HepG2 (cell line): ENCODE data around the gene GANC. TPM values are rescaled to one million over a fixed set of nuclear protein-coding genes. Genes with fewer than 3 reads are reported as not detected.

Experiments
- ATAC-seq: fragments of 200-7000 bp; cut with Tn5 transposase; 3 replicates; pipeline ENCODE4 v1.9.1; 2020; ENCODE audit warnings: mild to moderate bottlenecking, moderate library complexity
- BruUV-seq: library from RNA; stranded (reverse); fragments of 400-500 nt; replicated peaks from 2 replicates; lab custom pipeline; 2021; lab: Mats Ljungman, UMichigan
- CTCF ChIA-PET: fragments of 300-600 bp; formaldehyde crosslinking; extraction: SDS; loops from one replicate; lab custom pipeline; 2021; ENCODE audit warnings: low total read pairs, inconsistent platforms, low intra/inter-chr PET ratio; lab: Yijun Ruan, JAX
- POLR2A ChIA-PET: fragments of 350-600 bp; sonication (Branson Sonifier 250); formaldehyde crosslinking; loops from one replicate; lab custom pipeline; 2020; ENCODE audit warnings: antibody characterized with exemption, inconsistent platforms; lab: Yijun Ruan, JAX
- DNase-seq: peaks from one replicate; pipeline ENCODE4 v3.0.0-alpha.2; 2015; ENCODE audit warnings: low spot score
- FAIRE-seq: peaks from 3 replicates; lab custom pipeline; 2011; peaks lifted over from hg19 to GRCh38; lab: Jason Lieb, UNC
- H2AFZ ChIP-seq: one replicate; pipeline ENCODE4 v1.6.1; 2011; ENCODE audit warnings: low read length, inconsistent platforms
- H3K27ac ChIP-seq: fragments of 300-600 bp; 3 replicates; pipeline ENCODE4 v1.8.0; 2011; ENCODE audit warnings: mixed run types, mild to moderate bottlenecking, mixed read lengths, low read length, inconsistent platforms; ENCODE audit not compliant: insufficient read depth; ENCODE audit errors: extremely low read length
- H3K27me3 ChIP-seq, 2 experiments: fragments of 200-600 bp in 1 of 2; 2 replicates in 1 of 2; 3 replicates in 1 of 2; pipeline versions ENCODE4 v1.6.0 to v1.8.0; 2011; ENCODE audit warnings: low read length in 2 of 2, mild to moderate bottlenecking in 2 of 2, moderate library complexity in 2 of 2, inconsistent platforms in 1 of 2; ENCODE audit not compliant: insufficient read depth in 2 of 2, control insufficient read depth in 1 of 2
- H3K36me3 ChIP-seq, 2 experiments: fragments of 200-600 bp in 1 of 2; replicated peaks in 1 of 2; 2 replicates in 1 of 2; 3 replicates in 1 of 2; pipeline versions ENCODE4 v1.5.1 to v1.8.0; 2011; ENCODE audit warnings: low read length in 2 of 2, inconsistent platforms in 1 of 2; ENCODE audit not compliant: insufficient read depth in 2 of 2, control insufficient read depth in 1 of 2
- H3K4me1 ChIP-seq: 2 replicates; pipeline ENCODE4 v1.5.1; 2012; ENCODE audit warnings: low read length, inconsistent platforms; ENCODE audit not compliant: insufficient read depth
- H3K4me2 ChIP-seq: 2 replicates; pipeline ENCODE4 v1.6.0; 2011; ENCODE audit warnings: low read depth, low read length, inconsistent platforms
- H3K4me3 ChIP-seq, 3 experiments: fragments of 200-600 bp in 1 of 3; sonication (generic), shearing (Covaris generic) in 1 of 3; replicated peaks in 1 of 3; 2 replicates each; pipeline ENCODE4 v1.5.1; 2011 to 2016; ENCODE audit warnings: low read length in 3 of 3, inconsistent platforms in 2 of 3, low read depth in 2 of 3, mild to moderate bottlenecking in 2 of 3, control low read depth in 1 of 3, mixed read lengths in 1 of 3; ENCODE audit not compliant: insufficient read depth in 1 of 3
- H3K79me2 ChIP-seq: one replicate; pipeline ENCODE4 v1.6.1; 2011; ENCODE audit warnings: low read length, inconsistent platforms; ENCODE audit not compliant: insufficient read depth
- H3K9ac ChIP-seq: 2 replicates; pipeline ENCODE4 v1.6.0; 2011; ENCODE audit warnings: mild to moderate bottlenecking, low read depth, low read length, inconsistent platforms; ENCODE audit not compliant: insufficient read depth
- H3K9me3 ChIP-seq: 2 replicates; pipeline ENCODE4 v1.5.1; 2012; ENCODE audit warnings: mild to moderate bottlenecking, low read length
- H4K20me1 ChIP-seq: 2 replicates; pipeline ENCODE4 v1.6.0; 2011; ENCODE audit warnings: inconsistent platforms, mild to moderate bottlenecking, low read length, moderate library complexity; ENCODE audit not compliant: insufficient read depth
- ATAD3A ChIP-seq: sonication (generic); formaldehyde crosslinking; IDR thresholded peaks from 2 replicates; pipeline ENCODE4 v1.4.0; 2020; ENCODE audit warnings: missing genetic modification reagents
- MBD4 ChIP-seq: IDR thresholded peaks from 2 replicates; pipeline ENCODE4 v1.6.1; 2012; ENCODE audit warnings: low read length, inconsistent platforms, borderline replicate concordance
- SUZ12 ChIP-seq: fragments of 150-350 bp; IDR thresholded peaks from 2 replicates; pipeline ENCODE4 v1.6.1; 2014; ENCODE audit warnings: low read depth, low read length
- ZBTB20 ChIP-seq: sonication (generic); formaldehyde crosslinking; IDR thresholded peaks from 2 replicates; pipeline ENCODE4 v1.8.1; 2023; ENCODE audit warnings: missing genetic modification reagents, low read depth, mild to moderate bottlenecking, borderline replicate concordance
- ZNF30 ChIP-seq: sonication (generic); formaldehyde crosslinking; IDR thresholded peaks from 2 replicates; pipeline ENCODE4 v1.5.0; 2020; ENCODE audit warnings: mild to moderate bottlenecking, missing genetic modification reagents
- ZNF317 ChIP-seq: sonication (generic); formaldehyde crosslinking; IDR thresholded peaks from 2 replicates; pipeline ENCODE4 v1.5.0; 2020; ENCODE audit warnings: mild to moderate bottlenecking, missing genetic modification reagents
- ZNF75D ChIP-seq: sonication (generic); formaldehyde crosslinking; IDR thresholded peaks from 2 replicates; pipeline ENCODE4 v1.8.1; 2023; ENCODE audit warnings: missing genetic modification reagents, mild to moderate bottlenecking, borderline replicate concordance
- ZNF816 ChIP-seq: sonication (generic); formaldehyde crosslinking; IDR thresholded peaks from 2 replicates; pipeline ENCODE4 v1.8.0; 2022; ENCODE audit warnings: missing genetic modification reagents, mild to moderate bottlenecking, borderline replicate concordance
- WGBS: methylation state at CpG from one replicate; pipeline ENCODE4 v1.1.6; 2017; ENCODE audit warnings: low lambda C conversion rate; 5-methylcytosine and 5-hydroxymethylcytosine counted together
- in situ Hi-C: cut with HindIII; loops from 2 replicates; pipeline ENCODE4 v1.10.0; 2017; ENCODE audit warnings: low pct_unique_long_range_greater_than_20kb; ENCODE audit not compliant: extremely low pct_ligation_motif_present
- intact Hi-C: fragments of 100-400 bp; cut with micrococcal nuclease; formaldehyde crosslinking; loops from one replicate; pipeline ENCODE4 v1.10.0; 2022; ENCODE audit not compliant: unreplicated experiment
- polyA plus RNA-seq, 8 experiments: library from polyadenylated mRNA; depleted of rRNA in 3 of 8; stranded (reverse) in 7 of 8; unstranded in 1 of 8; fragments of >200 nt; fragmentation: Illumina TruSeq in 4 of 8; extraction: Trizol in 4 of 8; gene quantifications; 2 replicates each; pipeline versions ENCODE4 v1.2.1 to v1.2.3, GENCODE V29; 2011 to 2016; ENCODE audit warnings: low read depth in 4 of 8, missing spikeins in 1 of 8, mixed read lengths in 1 of 8; ENCODE audit not compliant: insufficient read depth in 1 of 8
- total RNA-seq, 5 experiments: library from RNA; depleted of rRNA; stranded (reverse); fragments of >200 nt; fragmentation: Illumina TruSeq; extraction: Trizol; gene quantifications; 2 replicates each; pipeline ENCODE4 v1.2.3, GENCODE V29; 2016; ENCODE audit warnings: low read depth in 1 of 5
- TF ChIP-seq, protein P1 (sequence below): sonication (generic); formaldehyde crosslinking; IDR thresholded peaks from 2 replicates; pipeline ENCODE4 v1.5.0; 2020; ENCODE audit warnings: missing genetic modification reagents
- TF ChIP-seq, protein P2 (sequence below): sonication (generic); formaldehyde crosslinking; IDR thresholded peaks from 2 replicates; pipeline ENCODE4 v1.4.0; 2020; ENCODE audit warnings: missing genetic modification reagents
- TF ChIP-seq, protein P3 (sequence below): sonication (generic); formaldehyde crosslinking; IDR thresholded peaks from 2 replicates; pipeline ENCODE4 v1.5.1; 2020; ENCODE audit warnings: missing genetic modification reagents, mild to moderate bottlenecking, borderline replicate concordance
- TF ChIP-seq, protein P4 (sequence below): sonication (generic); formaldehyde crosslinking; IDR thresholded peaks from 2 replicates; pipeline ENCODE4 v1.4.0; 2020; ENCODE audit warnings: mild to moderate bottlenecking, missing genetic modification reagents
- TF ChIP-seq, protein P5 (sequence below): sonication (generic); formaldehyde crosslinking; IDR thresholded peaks from 2 replicates; pipeline ENCODE4 v1.5.0; 2020; ENCODE audit warnings: missing genetic modification reagents
- TF ChIP-seq, protein P6 (sequence below): sonication (generic); formaldehyde crosslinking; IDR thresholded peaks from 2 replicates; pipeline ENCODE4 v1.4.0; 2020; ENCODE audit warnings: missing genetic modification reagents

GANC gene
- total and polyA plus RNA-seq, 2 of the 13 experiments (the other 11 are each of a cell fraction or from before 2014, with no cell fraction given): 17.0 to 21.0 TPM

DNA sequence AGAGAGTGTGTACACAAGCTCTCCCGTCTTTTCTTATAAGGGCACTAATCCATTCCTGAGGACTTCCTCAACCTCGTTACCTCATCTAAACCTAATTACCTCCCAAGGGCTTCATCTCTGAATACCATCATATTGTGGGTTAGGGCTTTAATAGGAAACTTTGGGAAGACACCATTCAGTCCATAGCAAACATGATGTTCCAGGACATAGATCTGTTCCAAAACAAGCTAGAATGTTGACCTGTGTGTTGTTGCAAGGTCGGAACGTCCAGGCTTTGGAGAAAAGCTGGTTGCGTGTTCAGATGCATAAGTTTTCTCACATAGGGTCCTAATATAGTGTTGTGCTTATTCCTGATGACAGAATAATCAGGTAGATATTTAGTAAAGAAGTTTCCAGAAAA is 9.9 kb downstream of the GANC start:
- no peak overlapping the region for H3K9ac ChIP-seq
- ChIA-PET CTCF (no interaction called here), POLR2A (interaction anchor here (2.0 kb wide), 1 partner anchor 9 kb away, joined by 6 read pairs; the partner anchor contains the start of genes GANC and TMEM87A)
- H2AFZ ChIP-seq: no peak overlapping the region
- ATAC-seq (no peak), FAIRE-seq (no peak), DNase-seq (no peak)
- no peak overlapping the region for H3K4me2 ChIP-seq
- H3K27me3 ChIP-seq: no peaks in the 10 kb centered on the region
- H3K36me3 ChIP-seq: peaks cover 8 to 19% of the 10 kb centered on the region in 2 experiments; a peak in 2 of 5 replicates
- TF ChIP-seq, protein P1, sequence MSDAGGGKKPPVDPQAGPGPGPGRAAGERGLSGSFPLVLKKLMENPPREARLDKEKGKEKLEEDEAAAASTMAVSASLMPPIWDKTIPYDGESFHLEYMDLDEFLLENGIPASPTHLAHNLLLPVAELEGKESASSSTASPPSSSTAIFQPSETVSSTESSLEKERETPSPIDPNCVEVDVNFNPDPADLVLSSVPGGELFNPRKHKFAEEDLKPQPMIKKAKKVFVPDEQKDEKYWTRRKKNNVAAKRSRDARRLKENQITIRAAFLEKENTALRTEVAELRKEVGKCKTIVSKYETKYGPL (CRISPR knock-in tag): no peak
- TF ChIP-seq, protein P2, sequence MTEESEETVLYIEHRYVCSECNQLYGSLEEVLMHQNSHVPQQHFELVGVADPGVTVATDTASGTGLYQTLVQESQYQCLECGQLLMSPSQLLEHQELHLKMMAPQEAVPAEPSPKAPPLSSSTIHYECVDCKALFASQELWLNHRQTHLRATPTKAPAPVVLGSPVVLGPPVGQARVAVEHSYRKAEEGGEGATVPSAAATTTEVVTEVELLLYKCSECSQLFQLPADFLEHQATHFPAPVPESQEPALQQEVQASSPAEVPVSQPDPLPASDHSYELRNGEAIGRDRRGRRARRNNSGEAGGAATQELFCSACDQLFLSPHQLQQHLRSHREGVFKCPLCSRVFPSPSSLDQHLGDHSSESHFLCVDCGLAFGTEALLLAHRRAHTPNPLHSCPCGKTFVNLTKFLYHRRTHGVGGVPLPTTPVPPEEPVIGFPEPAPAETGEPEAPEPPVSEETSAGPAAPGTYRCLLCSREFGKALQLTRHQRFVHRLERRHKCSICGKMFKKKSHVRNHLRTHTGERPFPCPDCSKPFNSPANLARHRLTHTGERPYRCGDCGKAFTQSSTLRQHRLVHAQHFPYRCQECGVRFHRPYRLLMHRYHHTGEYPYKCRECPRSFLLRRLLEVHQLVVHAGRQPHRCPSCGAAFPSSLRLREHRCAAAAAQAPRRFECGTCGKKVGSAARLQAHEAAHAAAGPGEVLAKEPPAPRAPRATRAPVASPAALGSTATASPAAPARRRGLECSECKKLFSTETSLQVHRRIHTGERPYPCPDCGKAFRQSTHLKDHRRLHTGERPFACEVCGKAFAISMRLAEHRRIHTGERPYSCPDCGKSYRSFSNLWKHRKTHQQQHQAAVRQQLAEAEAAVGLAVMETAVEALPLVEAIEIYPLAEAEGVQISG: no peak
- TF ChIP-seq ZBTB20 (CRISPR knock-in tag) (no peak), ZNF816 (CRISPR knock-in tag) (no peak), ZNF30 (CRISPR knock-in tag) (no peak), MBD4 (no peak), ZNF75D (CRISPR knock-in tag) (no peak), ZNF317 (CRISPR knock-in tag) (no peak), ATAD3A (CRISPR knock-in tag) (no peak), SUZ12 (no peak)
- TF ChIP-seq, protein P3, sequence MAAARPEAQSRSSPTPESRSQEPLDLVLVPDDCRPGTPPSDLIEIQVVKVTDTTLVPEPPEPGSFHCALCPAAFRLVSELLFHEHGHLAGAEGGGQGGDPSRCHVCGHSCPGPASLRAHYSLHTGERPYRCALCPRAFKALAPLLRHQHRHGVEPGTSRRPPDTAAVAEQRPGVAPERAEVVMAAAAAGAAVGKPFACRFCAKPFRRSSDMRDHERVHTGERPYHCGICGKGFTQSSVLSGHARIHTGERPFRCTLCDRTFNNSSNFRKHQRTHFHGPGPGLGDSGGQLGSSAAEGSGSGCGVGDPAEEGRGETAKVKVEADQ (CRISPR knock-in tag): no peak
- TF ChIP-seq, protein P4, sequence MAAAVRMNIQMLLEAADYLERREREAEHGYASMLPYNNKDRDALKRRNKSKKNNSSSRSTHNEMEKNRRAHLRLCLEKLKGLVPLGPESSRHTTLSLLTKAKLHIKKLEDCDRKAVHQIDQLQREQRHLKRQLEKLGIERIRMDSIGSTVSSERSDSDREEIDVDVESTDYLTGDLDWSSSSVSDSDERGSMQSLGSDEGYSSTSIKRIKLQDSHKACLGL (CRISPR knock-in tag): no peak
- TF ChIP-seq, protein P5, sequence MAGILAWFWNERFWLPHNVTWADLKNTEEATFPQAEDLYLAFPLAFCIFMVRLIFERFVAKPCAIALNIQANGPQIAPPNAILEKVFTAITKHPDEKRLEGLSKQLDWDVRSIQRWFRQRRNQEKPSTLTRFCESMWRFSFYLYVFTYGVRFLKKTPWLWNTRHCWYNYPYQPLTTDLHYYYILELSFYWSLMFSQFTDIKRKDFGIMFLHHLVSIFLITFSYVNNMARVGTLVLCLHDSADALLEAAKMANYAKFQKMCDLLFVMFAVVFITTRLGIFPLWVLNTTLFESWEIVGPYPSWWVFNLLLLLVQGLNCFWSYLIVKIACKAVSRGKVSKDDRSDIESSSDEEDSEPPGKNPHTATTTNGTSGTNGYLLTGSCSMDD (CRISPR knock-in tag): no peak
- TF ChIP-seq, protein P6, sequence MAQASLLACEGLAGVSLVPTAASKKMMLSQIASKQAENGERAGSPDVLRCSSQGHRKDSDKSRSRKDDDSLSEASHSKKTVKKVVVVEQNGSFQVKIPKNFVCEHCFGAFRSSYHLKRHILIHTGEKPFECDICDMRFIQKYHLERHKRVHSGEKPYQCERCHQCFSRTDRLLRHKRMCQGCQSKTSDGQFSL: no peak
- WGBS: 79% methylated on average over 5 of the region's 5 CpGs
- in situ Hi-C loops: no loop called here
- H3K79me2 ChIP-seq: no peaks in the 10 kb centered on the region
- intact Hi-C loops: no loop called here
- no TSS peak for BruUV-seq
- H3K4me1 ChIP-seq: peaks cover 30% of the 10 kb centered on the region
- H3K4me3 ChIP-seq: no peak overlapping the region
- no peaks in the 10 kb centered on the region for H3K9me3 ChIP-seq
- no peak overlapping the region for H3K27ac ChIP-seq
- H4K20me1 ChIP-seq: no peaks in the 10 kb centered on the region
